ENCODE results near the gene HOXA5.

HOXA5 gene

DNA sequence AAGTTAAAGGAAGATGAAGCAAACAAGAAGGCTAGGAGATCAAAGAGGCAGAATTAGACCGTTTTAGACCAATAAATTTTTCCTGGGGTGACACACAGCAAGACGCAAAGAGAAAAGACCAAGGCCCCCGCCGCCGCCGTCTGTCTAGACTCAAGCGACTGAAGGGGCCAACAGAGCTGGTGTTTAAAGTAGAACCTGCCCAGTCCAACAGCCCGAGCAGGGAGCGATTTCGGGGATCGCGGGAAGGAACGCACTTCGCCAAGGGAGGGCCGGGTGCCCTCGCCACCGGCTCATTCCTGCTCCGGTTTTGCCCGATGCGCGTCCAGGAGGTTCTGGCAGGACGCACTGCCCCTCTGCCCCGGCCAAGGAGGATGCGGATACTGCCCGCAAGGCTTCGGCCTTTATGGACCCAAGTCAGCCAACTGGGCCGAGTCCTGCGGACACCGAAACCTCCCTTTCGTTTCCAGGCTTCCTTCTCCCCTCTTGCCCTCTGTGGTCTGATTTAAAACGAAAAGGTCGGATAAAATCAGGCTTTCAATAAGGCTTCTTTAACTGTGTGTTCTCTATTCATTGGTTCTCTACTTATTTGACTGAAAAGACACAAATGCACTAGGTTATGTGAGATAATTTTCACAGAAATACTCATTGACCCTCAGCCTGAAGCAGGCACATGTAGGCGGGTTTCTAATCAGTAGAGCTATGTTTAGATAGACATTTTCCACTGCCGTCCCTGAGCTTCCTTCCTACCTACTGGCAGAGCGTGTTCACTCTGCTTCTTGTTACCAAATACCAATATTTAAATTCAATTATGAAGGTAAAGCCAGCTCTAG, 15.2 kb upstream of the HOXA5 start:
- DNase-seq, result peak; percentile 60

DNA sequence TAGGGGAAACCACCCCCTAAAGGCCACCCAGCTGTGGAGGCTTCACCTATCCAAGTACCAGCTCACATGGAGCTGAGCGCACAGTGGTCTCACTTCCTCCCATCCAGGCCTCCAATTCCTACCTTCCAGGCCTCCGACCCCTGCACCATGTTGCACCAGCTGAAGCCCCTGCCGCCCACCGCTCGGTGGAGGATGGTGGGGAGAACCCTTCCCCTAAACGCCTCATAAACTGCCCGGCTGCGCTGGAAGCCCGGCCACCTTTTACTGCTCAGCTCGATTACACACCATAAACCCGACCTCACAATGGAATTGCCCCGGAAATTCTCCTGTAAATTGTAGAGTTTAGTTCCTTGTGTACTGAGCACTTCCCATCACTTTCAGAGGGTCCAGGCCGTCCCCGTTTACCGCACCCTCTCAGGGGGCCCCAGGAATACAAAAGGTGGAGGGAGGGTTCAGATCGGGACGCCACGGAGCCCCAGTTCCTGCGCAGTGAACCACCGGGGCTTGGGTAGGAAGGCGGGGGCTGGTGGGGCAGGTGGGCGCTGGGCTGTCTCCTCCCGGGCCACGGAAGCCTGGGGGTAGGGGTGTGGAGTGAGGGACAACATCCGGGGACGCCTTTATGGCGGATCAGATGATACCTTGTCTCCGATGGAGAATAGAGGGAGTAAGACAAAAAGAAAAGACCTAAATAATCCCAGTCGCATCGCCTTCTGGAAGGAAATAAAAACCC, 14.4 kb upstream of the HOXA5 start:
- no peak for DNase-seq

DNA sequence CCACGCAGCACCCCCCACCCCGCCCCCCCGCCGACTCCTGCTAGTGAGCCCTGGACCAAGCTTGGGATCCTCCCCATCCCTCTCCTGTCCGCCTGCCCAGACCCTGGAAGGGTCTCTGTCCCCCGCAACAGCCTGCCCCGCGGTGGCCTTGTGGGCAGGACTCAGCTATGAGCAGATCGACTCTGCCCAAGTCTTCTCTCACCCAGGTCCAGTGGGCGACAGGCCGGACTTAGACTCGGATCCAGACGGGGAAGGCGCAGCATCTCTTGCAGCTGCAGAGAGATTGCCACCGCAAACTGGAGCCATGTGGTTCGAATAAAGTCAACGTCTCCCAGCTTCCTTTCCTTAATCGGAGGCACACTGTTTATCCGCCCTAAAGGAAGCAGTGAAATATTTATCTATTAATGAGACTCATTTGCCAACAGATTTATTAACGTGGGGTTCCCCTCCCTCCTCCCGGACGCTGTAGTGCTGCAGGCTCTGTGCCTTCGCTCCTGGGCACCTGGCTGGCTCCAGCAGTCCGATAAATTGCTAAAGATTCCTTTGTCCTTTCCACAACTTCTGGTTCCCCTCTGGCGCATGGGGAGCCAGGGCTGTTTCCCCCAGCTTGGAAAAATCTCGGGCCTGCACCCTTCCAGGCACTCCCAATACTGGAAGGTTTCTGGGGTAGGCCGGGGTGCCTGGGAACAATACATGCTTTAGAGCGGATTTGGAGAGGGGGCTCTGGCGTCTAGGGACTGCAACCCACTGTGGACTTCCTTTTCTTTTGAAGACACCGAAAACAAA, 13.6 kb upstream of the HOXA5 start:
- DNase-seq, result peak; percentile 59

DNA sequence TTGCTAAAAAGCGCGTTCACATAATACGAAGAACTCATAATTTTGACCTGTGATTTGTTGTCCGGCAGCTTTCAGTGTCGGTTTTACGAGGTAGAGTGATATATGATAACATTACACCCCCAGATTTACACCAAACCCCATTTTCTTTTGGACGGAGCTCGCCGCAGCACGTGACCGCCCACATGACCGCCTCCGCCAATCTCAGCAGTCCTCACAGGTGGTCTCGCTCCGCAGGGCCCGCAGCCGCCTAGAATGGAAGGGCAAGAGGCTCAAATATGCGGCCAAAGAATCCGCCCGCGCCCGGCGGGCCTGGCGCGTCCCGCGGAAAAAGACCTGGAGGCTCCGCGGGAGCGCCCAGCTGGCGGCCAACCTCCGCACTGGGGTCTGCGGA, 13.0 kb upstream of the HOXA5 start, which contains the start of gene HOXA7:
HOXA7 (minus strand) TSS at position 168 of the 391 bp plus-strand sequence; CDS start at position 38, 130 bp downstream.
- no peak for DNase-seq

DNA sequence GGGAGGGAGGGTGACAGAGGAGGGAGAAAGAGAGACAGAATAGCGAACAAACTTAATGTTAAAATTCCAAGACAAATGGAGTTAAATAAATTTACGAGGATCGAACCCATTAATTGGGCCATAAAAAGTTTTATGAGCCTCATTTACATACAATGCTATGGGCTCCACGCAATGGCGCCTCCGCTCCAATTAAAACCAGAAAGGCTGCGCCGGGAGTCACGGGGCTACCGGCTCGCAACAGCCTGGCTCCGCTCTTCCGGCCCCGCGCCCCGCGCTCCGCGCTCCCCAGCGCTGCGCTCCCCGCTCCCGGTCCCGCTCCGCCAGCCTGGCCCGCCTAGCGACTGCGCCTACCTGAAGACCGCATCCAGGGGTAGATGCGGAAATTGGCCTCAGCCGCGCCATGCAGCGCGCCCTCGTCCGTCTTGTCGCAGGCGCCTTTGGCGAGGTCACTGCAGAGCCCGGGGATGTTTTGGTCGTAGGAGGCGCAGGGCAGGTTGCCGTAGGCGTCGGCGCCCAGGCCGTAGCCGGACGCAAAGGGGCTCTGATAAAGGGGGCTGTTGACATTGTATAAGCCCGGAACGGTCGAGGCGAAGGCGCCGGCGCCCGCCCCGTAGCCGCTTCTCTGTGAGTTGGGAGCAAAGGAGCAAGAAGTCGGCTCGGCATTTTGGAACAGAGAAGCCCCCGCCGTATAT, 12.5 kb upstream of the HOXA5 start:
- DNase-seq, result peak; percentile 73

DNA sequence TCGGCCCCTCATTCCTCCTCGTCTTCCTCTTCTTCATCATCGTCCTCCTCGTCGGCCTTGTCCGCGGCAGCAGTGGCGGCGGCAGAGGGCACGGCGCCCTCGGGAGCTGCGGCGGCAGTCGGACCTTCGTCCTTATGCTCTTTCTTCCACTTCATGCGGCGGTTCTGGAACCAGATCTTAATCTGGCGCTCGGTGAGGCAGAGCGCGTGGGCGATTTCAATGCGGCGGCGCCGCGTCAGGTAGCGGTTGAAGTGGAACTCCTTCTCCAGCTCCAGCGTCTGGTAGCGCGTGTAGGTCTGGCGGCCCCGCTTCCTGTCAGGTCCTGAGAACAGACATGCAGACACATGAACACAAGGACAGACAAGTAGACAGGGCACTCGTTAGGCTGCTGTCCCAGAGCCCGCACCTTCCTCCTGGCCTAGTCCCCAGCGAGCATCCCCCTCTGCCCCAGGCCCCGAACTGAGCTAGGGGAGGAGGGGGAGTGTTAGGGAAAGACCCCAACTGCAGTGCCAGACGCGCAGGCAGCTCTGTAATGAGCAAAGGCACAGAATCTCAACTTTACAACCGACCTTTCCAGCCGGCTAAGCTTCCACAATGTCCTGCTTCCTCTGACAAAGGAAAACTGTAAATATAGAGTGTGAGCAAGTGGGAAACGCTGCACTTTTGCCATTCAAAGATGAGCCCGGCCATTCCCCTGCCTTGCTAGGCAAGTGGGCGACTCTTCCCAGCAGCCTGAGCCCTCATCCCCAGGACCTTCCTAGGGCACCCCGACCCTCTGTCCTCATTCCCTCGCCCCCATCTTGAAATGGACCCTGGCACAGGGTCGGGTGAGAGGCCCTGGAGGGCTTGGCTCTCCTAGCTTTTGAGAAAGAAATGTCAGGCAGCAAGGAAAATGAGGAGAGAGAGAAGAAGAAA, 11.7 kb upstream of the HOXA5 start:
- DNase-seq, result peak; percentile 75

DNA sequence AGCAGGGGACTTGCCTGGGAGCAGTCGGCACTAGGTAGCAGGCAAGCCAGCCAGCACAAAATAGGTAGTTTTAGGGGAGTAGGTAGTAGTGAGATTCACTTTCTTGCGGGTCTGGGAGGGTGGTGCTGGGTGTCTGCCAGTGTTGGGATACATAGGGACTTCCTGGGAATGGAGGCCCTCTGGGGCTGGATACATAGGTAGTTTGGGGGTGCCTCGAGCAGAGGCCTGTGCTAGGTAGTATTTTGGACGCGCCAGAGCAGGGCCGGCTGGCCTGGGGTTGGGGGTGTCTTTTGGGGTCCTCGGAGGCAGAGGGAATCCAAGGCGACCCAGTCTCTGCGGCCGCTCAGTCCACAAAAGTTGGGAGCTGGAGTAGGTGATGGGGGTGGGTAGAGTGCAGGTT, 10.9 kb upstream of the HOXA5 start:
- peak; percentile 53 for DNase-seq

DNA sequence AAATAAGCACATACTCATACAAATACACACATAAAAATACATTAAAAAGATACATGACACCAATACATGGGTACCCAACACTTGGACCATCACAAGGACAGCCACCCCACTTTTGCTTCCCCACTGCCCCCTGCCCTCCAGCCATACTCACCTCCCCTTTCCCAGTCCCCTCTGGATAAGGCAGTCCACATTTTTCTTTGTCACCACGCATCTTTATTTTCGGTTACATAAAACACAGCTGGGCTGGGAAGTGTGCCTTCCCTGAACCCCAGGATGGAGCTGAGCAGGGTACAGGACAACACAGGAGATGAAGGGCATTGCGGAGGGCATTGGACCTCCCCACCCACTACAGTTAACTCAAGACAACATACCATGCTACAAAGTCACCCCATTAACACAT, 10.0 kb upstream of the HOXA5 start:
- peak; percentile 46 for DNase-seq

DNA sequence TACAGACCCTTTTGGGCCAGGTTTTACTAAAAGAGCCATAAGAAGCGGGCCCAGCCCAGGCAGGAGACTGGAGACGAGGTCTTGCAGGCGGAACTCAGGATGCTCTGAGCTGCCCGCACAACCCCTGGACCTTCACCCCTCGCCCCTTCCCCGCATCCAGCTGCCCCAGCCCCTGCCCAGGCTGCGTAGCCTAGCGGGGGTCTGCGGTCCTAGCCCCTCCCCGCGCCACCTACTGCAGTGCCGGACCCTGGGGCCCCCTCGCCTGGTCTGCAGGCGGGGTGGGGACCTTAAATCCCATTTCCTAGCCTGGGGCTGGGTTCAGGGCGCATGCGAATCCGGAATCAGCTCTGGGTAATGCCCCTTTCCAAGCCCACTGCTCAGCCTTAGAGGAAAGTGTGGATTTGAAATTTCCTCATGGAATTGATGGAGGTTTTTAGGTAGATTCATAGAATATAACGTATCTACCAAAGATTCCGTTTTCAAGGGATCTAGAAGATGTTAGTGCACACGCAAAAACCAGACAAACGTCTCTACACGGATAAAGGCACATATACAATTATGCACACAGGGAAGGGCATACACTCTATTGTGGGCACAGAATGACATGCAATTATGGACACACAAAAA, 9.4 kb upstream of the HOXA5 start:
- no peak for DNase-seq

DNA sequence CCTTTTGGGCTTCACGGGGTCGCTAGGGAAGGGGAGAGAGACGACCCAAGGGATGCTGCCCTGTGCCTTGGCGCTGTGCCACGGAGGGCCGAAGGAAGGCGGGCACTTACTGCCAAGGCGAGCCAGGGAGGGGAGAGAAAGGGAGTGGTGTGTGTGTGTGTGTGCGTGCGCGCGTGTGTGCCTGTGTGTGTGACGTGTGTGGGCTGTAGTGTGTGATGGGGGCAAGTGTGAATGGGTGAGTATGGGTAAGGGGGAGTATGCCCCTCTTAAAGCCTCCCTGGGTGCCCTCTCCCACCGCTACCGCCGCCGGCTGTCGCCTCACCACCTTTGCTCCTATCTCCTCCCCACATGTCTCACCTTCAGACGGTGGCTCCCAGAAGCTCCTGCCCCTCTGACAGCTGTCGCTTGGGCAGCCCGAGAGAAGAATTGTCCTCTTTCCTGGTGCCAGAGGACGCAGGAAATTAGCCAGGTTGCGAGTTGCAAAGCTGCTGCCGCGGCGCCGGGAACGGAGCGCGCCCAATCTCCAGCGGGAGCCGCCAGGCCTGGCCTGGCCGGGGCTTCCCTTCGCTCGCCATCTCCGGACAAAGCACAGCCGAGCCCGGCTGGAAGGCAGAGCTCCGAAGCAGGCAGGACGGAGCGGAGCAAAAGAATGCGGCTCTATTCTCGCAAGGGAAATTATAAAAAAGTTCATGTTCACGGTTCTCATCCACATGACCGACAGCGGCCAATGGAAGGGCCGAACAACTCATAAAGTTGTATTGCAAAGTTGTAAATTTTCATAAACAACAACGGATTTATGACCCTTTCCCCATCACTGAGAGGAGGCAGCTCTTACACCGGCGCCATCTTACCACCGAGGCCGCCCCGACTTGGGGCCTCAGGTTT, 8.7 kb upstream of the HOXA5 start, which contains the start of gene HOXA3:
HOXA3 (minus strand) TSS at position 653 of the 885 bp plus-strand sequence. CDS start 41,943 bp downstream, outside the sequence.
- DNase-seq, result peak; percentile 60

DNA sequence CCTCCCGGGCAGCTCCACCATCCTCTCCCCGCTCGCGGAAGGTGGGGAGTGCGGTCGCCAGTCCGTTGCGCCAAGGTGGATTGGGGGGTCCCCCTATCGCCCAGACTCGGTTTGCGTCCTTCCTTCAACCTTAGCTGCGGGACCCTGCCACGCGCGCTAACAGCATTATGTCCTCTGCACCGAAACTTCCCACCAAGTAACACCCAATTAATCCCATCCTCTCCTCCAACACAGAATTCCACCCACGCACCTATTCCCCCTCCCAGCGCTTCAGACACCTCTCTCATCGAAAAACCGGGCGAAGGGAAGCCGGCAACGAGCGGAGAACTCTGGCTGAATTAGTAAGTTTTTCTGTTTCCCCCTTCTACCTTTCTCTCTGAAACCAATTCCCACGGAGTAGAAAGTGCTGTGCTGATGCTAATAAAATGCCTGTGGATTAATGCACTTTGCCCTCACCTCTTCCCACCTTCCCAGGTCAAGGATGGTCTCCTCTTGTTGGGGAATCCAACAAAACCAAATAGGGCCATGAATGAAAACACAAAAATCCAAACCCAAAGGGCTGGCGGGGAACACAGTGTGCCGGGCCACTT, 8.0 kb upstream of the HOXA5 start:
- peak; percentile 59 for DNase-seq

DNA sequence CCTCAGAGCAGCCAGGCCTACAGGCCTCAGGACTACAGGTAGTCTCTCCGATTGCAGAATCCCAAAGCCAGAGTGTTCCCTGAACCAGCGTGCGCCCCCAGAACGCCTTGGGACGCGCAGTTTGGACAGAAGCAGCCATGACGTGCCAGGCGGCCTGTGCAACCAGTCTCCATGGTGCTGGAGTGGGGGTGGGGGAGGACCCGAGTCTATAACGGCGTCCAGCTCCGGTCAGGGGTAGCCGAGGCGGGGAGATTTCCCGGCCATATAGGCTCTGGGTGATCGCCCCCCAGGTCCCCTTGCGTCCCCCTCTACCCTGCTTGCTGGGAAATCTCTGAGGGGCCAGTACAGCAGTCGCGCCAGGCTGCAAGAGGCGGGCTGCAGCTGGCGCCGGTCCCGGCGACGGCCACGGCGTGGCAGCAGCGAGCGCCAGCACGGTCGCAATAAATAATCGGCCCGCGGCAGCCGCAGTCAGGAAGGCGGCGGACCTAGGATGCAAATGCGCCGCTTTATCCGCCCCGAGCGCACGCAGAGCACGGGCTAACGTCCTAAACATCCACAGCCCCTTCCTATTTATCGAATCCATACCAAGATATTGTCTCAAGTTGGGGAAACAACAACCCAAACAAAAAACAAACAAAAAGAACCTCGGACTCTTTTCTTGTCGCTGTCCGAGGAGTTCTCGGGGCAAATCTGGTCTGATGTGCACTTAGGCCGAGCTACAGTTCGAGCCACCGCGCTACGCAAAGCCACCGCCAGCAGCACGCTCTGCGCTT, 7.3 kb upstream of the HOXA5 start:
- peak; percentile 87 for DNase-seq

DNA sequence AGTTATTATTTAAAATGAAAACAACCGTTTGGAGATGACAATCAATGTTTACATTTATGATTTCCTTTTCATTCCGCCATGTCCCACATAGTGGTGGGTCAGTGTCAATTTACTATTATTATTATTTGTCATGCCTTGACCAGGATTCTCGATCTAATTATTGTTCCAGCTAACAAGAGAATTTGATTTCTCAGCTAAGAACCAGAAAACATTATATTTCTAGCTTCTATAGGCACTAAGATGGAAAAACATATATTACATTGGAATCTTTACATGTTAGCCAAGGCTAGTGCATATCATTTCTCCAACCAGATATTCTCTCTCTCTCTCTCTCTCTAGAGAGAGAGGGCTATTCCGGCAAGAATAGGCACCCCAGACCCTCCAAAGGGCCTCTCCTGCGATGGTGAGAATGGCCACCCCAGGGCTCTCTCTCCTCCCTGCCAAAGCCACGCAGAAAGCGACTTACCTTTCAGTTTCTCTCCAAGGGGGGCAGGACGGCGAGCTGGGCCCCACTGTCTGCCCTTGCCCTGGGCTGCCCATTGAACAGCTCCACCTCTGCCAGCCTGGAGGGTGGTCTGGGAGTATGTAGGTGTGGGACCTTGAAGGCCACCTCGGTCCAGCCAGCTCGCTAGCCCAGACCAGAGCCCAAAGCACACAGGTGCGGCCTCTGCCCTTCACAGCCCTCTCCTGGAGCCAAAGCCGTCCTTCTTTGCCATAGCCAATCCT, 6.5 kb upstream of the HOXA5 start:
- no peak for DNase-seq

DNA sequence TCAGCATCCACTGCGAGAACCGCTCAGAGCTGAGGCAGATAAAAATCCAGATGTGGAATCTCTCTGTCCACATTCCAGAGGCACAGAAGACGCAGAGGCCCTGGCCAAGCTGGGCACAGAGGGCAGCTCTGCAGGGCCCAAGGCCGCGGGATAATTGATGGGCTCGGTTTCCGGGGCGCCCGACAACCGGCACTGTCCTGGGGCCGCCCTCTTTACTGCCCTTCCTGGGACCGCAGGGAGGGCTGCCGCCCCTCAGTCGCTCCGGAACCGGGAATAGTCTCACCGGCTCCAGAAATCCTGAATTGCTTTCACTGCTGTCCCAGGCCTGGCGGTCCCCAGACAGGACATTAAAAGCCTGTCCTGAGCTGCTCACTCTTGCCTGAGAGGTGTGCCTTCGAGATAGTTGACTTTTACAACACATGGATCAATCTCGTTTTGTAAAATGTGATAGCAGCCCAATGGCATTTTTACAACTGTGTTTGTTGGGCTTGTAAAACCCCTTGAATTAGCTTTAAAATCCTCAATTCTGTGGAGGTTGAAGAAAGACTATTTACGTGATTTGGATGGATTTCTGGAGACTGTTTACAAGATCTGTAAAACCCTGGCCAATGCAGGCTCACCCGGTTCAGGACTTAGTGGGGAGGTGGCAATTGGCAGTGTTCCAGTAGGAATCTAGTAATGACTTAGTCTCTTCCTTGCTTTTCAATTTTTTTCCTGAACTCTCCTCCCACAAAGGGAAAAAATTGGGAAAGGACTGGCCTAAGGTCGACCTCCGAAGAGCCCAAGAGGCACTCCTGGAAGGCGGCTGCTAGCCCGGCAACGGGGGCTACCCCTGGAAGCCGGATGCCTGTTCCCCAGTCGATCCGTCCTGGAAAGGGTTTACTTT, 5.5 kb upstream of the HOXA5 start:
- peak; percentile 54 for DNase-seq

DNA sequence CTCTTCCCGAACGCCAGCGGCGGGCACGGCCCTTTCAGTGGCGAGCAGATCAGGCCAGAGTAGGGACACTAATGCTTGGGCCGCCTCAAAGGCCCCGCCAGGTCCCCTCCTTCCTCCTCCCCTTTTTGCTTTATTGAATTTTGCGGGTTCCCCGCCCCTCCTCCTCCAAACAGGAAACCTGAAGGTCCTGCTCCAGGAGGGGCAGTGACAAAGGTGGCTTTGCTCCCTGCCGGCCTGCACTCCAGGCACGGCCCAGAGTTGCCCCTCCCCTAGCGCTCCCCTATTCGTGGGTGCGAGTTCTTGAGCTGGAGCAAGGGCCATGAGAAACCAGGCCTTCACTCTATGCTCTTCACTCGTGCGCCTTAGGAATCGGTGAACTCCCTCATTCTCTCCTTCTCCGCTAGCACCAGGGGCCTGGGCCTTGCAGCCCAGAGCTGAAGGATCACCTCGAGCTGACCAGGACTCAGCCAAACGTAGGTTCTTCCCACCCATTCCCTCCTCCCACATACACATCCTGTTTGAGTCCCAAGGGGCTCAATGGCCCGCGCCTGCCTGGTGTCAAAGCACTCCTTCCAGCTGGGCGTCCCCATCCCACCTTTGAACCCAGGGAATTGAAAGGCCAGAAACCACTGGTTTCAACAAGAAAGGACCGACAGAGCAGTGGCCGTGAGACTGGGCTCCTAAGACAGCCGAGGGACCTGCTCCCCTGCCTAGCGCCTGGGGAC, 4.7 kb upstream of the HOXA5 start:
- DNase-seq, result peak; percentile 57
